Measurements from ENCODE around the gene MTMR3. TPM values are rescaled to one million over a fixed set of nuclear protein-coding genes. Genes with fewer than 3 reads are reported as not detected.

Gene MTMR3
- polyA plus RNA-seq, 2 of the 4 experiments (the other 2 are of a cell fraction): 7.4 to 18.8 TPM

DNA sequence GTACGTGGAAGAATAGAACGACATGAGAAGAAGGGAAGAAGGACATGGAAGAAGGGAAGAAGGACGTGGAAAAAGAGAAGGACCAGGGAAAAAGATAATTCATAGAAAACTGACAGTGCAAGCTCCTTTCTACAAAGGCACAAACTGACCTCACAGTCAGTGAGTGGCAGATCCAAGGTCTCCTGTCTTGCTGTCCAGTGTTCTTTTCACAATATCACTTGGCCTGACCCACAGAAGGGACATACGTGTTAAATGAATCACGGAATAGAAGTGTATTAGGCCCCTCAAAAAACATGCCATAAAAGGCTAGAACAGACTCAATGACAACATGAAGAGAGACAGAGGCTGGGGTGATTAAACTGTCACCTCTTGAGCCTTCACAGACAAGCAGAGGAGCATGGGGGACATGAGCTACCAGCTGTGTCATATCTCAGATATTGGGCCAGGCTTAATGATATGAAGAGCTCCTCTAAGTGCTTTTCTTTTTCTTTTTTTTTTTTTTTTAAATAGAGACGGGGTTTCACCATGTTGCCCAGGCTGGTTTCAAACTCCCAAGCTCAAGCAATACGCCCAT is 49.5 kb upstream of the MTMR3 start:
- ATAC-seq: no peak
- Histone ChIP-seq H3K4me2 (no peak overlapping the region), H3K4me3 (no peak overlapping the region), H3K4me1 (peaks cover 10% of the 10 kb centered on the region; the same call in 2 of the 3 replicates), H3K9me3 (no peaks in the 10 kb centered on the region), H3K27ac (no peak overlapping the region)
- ChIA-PET CTCF (interaction anchor here (0.6 to 1.1 kb wide), 2 partner anchors 145 to 207 kb away, joined by 3 read pairs; no protein-coding TSS in a partner anchor), POLR2A (no interaction called here)
- no peak for DNase-seq (ENCODE audit: low read depth in 1 of 2, low spot score in 1 of 2)
- no peak for TF ChIP-seq FOXS1 (CRISPR knock-in tag; IDR thresholded peaks at IDR 0.05)
- no peak for TF ChIP-seq RCOR1 (IDR thresholded peaks at IDR 0.05; ENCODE audit: low read depth, low read length)
- no peak for TF ChIP-seq NR3C1 (IDR thresholded peaks at IDR 0.05)
- no peak for TF ChIP-seq ZC3H11A (IDR thresholded peaks at IDR 0.05)
- no peak for TF ChIP-seq SREBF2 (IDR thresholded peaks at IDR 0.05)
- TF ChIP-seq HES2 (IDR thresholded peaks at IDR 0.05): no peak
- TF ChIP-seq RNF2 (IDR thresholded peaks at IDR 0.05; ENCODE audit: borderline replicate concordance, low read depth): no peak
- no peak for TF ChIP-seq EP300 (IDR thresholded peaks at IDR 0.05)
- no peak for TF ChIP-seq HMGXB4 (CRISPR knock-in tag; IDR thresholded peaks at IDR 0.05; ENCODE audit: borderline replicate concordance)
- no peak for TF ChIP-seq POLR2AphosphoS2 (conservative IDR thresholded peaks at IDR 0.05; ENCODE audit: low read length)
- no peak for FAIRE-seq
- WGBS (ENCODE audit: missing lambda C conversion rate): 92% methylated on average over 6 of the region's 7 CpGs

- ChIA-PET CTCF (no interaction called here), POLR2A (no interaction called here)
- Histone ChIP-seq H3K4me2 (no peak overlapping the region), H3K4me3 (no peak overlapping the region), H3K27ac (no peak overlapping the region), H3K4me1 (peaks cover 15% of the 10 kb centered on the region; the same call in 2 of the 3 replicates), H3K9me3 (no peaks in the 10 kb centered on the region)
- FAIRE-seq (no peak), DNase-seq (ENCODE audit: low read depth in 1 of 2, low spot score in 1 of 2) (no peak), ATAC-seq (no peak)
- TF ChIP-seq, protein P1, sequence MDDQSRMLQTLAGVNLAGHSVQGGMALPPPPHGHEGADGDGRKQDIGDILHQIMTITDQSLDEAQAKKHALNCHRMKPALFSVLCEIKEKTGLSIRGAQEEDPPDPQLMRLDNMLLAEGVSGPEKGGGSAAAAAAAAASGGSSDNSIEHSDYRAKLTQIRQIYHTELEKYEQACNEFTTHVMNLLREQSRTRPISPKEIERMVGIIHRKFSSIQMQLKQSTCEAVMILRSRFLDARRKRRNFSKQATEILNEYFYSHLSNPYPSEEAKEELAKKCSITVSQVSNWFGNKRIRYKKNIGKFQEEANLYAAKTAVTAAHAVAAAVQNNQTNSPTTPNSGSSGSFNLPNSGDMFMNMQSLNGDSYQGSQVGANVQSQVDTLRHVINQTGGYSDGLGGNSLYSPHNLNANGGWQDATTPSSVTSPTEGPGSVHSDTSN (IDR thresholded peaks at IDR 0.05): no peak
- TF ChIP-seq FOXS1 (CRISPR knock-in tag; IDR thresholded peaks at IDR 0.05): no peak
- TF ChIP-seq KDM5A (IDR thresholded peaks at IDR 0.05): no peak
- TF ChIP-seq ZNF302 (CRISPR knock-in tag; IDR thresholded peaks at IDR 0.05): no peak
- no peak for TF ChIP-seq ZSCAN20 (CRISPR knock-in tag; IDR thresholded peaks at IDR 0.05)
- TF ChIP-seq, protein P2, sequence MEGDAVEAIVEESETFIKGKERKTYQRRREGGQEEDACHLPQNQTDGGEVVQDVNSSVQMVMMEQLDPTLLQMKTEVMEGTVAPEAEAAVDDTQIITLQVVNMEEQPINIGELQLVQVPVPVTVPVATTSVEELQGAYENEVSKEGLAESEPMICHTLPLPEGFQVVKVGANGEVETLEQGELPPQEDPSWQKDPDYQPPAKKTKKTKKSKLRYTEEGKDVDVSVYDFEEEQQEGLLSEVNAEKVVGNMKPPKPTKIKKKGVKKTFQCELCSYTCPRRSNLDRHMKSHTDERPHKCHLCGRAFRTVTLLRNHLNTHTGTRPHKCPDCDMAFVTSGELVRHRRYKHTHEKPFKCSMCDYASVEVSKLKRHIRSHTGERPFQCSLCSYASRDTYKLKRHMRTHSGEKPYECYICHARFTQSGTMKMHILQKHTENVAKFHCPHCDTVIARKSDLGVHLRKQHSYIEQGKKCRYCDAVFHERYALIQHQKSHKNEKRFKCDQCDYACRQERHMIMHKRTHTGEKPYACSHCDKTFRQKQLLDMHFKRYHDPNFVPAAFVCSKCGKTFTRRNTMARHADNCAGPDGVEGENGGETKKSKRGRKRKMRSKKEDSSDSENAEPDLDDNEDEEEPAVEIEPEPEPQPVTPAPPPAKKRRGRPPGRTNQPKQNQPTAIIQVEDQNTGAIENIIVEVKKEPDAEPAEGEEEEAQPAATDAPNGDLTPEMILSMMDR (IDR thresholded peaks at IDR 0.05): no peak
- TF ChIP-seq RFX5 (IDR thresholded peaks at IDR 0.05): no peak
- TF ChIP-seq FOSL2 (IDR thresholded peaks at IDR 0.05): no peak
- no peak for TF ChIP-seq FOSL2 (CRISPR knock-in tag; IDR thresholded peaks at IDR 0.05)
- no peak for TF ChIP-seq RNF2 (IDR thresholded peaks at IDR 0.05; ENCODE audit: borderline replicate concordance, low read depth)
- no peak for TF ChIP-seq RCOR1 (IDR thresholded peaks at IDR 0.05; ENCODE audit: low read depth, low read length)
- no peak for TF ChIP-seq MAZ (IDR thresholded peaks at IDR 0.05; ENCODE audit: borderline replicate concordance, low read depth, low read length)
- TF ChIP-seq EHF (CRISPR knock-in tag; IDR thresholded peaks at IDR 0.05): no peak
- TF ChIP-seq HDAC2 (IDR thresholded peaks at IDR 0.05): no peak
- no peak for TF ChIP-seq CHD4 (IDR thresholded peaks at IDR 0.05; ENCODE audit: borderline replicate concordance)
- no peak for TF ChIP-seq TFCP2L1 (CRISPR knock-in tag; IDR thresholded peaks at IDR 0.05)
- no peak for TF ChIP-seq SMC3 (IDR thresholded peaks at IDR 0.05)
- TF ChIP-seq, protein P3, sequence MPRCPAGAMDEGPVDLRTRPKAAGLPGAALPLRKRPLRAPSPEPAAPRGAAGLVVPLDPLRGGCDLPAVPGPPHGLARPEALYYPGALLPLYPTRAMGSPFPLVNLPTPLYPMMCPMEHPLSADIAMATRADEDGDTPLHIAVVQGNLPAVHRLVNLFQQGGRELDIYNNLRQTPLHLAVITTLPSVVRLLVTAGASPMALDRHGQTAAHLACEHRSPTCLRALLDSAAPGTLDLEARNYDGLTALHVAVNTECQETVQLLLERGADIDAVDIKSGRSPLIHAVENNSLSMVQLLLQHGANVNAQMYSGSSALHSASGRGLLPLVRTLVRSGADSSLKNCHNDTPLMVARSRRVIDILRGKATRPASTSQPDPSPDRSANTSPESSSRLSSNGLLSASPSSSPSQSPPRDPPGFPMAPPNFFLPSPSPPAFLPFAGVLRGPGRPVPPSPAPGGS (IDR thresholded peaks at IDR 0.05): no peak
- TF ChIP-seq HMGXB4 (CRISPR knock-in tag; IDR thresholded peaks at IDR 0.05; ENCODE audit: borderline replicate concordance): no peak
- TF ChIP-seq, protein P4, sequence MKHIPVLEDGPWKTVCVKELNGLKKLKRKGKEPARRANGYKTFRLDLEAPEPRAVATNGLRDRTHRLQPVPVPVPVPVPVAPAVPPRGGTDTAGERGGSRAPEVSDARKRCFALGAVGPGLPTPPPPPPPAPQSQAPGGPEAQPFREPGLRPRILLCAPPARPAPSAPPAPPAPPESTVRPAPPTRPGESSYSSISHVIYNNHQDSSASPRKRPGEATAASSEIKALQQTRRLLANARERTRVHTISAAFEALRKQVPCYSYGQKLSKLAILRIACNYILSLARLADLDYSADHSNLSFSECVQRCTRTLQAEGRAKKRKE (CRISPR knock-in tag; IDR thresholded peaks at IDR 0.05; ENCODE audit: low read depth): no peak
- WGBS (ENCODE audit: missing lambda C conversion rate): 100% methylated on average over 1 of the region's 1 CpG
Observed at GRCh38 chr22:29834046-29834445, 48.9 kb upstream of the MTMR3 start.

Data from A549 (cell line).